ENCODE results near the gene GALNT1.

GALNT1 gene

DNA sequence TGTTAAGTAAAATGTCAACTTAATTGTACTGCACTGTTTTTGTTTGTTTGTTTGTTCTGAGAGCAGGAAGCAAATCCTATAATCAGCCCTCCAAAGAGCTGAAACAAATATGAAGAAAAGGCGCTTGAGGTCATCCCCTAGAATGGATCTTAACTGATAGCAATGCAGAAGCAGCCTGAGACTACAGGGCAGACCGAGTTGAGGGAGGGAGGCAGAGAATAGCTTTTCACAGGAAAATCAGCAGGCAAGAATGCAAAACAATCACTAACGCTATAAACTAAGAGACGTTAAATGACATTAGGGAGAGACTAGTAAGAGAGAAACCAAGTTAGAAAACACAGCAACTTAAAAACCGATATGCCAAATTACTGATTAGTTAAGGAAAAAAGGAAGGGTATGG lies 37.2 kb downstream of the GALNT1 start:
- no peak for DNase-seq

DNA sequence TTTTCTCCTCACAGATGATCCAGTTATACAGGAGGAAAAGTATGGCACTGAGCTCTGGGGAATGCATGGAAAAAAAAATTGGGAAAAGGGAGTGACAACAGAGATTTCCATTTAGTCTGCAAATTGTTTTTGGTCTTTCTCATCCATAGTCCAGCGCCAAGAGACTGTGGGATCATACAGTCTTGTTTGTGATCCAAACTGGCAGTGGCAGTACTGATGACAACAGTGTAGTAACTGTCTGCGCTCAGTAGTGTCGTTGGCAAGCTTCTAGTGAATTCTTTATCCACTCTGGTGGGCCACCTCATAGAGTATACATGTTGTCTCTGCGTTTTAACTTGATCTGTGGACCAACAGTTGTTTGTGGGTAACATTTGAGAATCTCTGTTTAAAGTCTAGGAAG lies 37.9 kb downstream of the GALNT1 start:
- no peak for DNase-seq

- no peak for DNase-seq
These were observed 38.4 kb downstream of the GALNT1 start for GRCh38 chr18:35619941-35620340.

DNA sequence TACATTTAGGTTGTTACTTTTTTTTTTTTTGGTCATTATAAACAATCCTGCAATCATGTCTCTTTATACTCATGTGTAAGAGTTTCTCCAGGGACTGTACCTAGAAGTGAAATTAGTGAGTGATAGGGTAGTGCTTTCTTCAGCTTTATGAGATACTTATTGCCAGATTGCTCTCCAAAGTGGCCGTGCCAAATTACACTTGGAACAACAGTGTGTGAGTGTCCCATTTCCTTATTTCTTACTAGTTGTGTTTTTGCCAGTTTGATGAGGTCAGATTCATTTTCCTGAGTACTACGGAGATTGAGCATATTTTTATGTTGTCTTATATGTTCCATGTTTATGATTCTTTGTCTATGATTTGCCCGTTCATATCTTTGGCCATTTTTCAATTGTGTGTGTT lies 39.2 kb downstream of the GALNT1 start:
- no peak for DNase-seq

- DNase-seq, result no peak
These were observed 41.7 kb downstream of the GALNT1 start for GRCh38 chr18:35623255-35623654.

- no peak for DNase-seq
These were observed 42.6 kb downstream of the GALNT1 start for GRCh38 chr18:35624146-35624545.

GRCh38 chr18:35625232-35625631 lies 43.7 kb downstream of the GALNT1 start:
- DNase-seq, result no peak

DNA sequence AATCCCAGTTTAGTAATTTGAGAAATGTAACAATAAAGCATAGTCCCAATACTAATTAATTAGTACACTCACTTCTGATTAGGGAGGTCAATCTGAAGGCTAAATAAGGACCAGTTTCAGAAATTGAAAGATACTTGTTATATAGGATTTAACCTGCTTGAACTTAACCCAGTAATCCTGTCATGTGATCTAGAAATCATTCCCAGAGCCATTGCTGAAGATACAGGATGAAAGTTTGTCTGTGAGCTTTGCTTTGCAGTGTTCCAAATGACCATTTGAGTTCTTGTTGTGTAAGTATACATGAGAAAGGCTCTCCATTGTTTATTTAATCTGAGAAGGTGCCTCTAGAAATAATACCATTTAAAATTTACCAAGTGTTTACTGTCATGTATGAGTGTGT lies 52.2 kb downstream of the GALNT1 start:
- DNase-seq, result no peak

GRCh38 chr18:35634323-35634722 lies 52.8 kb downstream of the GALNT1 start:
- no peak for DNase-seq

DNA sequence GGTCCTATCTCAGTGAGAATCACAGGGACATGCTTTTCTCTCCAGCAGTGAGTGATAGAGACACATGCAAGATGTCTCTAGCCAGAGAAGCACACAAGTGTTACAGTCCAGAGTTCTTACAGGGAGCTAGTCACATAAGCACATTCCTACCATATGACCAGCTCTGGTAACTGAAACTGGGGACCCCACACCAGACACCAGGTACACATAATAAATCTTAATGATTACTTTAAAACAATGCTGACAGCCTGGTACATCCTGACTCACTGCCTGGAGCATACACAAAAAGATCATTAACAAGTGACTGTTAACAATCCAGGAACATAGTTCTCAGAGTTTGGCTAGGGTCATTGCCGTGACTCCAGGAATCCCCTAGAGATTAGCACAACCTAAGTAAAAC lies 53.6 kb downstream of the GALNT1 start:
- DNase-seq, result no peak

- no peak for DNase-seq
These were observed 55.7 kb downstream of the GALNT1 start for GRCh38 chr18:35637227-35637626.

DNA sequence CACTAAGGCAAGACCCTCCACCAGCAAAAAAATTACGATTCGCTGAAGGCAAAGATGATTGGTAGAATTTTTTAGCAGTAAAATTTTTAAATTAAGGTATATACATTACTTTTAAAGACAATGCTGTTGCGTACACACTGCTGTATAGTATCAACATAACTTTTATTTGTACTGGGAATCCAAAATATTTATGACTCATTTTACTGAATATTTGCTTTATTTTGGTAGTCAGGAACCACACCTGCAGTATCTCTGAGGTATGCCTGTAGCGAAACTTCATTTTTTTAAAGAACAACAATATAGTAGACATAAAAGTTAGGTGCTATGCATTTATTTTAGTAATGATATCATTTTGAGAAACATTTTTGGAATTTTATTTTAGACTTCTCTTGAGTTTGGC lies 57.8 kb downstream of the GALNT1 start:
- DNase-seq, result no peak

DNA sequence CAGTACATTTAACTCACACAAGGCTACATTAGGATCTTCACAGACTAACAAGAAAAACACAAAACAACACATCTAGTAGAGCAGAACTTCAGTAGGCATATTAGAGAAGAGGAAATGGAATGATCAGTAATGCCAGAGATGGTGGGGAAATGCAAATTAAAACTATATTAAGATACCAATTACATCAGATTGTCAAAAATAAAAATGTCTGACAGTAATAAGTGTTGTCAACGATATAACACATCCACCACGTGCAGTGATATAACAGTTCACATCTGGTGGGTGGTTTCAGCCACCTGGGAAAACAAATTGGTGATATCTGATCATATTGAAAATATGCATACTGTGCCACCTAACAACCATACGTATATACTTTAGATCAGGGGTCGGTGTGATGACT lies 59.9 kb downstream of the GALNT1 start:
- DNase-seq, result no peak

GRCh38 chr18:35641916-35642315 lies 60.4 kb downstream of the GALNT1 start:
- DNase-seq, result no peak

DNA sequence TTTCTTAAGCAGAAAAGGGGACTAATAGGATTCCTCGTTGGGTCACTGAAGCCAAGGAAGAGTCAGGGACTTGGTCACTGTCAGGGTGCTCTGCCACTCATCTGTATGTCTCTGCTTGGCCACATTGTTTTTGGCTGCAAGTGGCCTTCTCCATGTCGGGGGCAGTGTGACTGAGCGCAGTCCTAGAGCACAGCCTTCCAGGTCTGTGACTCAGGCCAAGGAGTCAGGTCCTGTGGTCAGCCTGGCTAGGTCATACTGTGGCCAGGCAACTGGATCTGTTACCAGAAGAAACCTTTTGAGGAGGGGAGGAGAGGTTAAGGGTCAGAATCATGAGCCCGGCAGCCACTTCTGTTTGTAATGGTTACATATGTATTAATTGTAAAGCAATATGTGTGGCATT lies 61.3 kb downstream of the GALNT1 start:
- no peak for DNase-seq

DNA sequence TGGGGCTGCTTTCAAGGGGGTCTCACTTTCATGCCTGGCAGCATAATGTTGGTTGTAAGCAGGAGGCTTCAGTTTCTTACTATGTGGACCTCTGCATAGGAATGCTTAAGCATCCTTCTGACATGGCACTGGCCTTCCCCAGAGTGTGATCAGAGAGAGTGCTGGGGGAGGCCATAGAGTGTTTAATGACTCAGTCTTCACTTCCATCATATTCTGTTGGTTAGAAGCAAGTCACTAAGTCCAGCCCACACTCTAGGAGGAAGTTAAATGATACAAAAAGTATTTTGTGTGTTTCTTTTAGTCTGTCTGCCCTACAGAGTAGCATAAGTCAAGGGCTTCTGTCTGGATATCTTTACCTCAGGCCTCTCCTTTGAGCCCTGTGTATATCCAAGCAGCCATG lies 64.9 kb downstream of the GALNT1 start:
- no peak for DNase-seq

GRCh38 chr18:35653392-35654135 lies 72.0 kb downstream of the GALNT1 start:
- no peak for DNase-seq

DNA sequence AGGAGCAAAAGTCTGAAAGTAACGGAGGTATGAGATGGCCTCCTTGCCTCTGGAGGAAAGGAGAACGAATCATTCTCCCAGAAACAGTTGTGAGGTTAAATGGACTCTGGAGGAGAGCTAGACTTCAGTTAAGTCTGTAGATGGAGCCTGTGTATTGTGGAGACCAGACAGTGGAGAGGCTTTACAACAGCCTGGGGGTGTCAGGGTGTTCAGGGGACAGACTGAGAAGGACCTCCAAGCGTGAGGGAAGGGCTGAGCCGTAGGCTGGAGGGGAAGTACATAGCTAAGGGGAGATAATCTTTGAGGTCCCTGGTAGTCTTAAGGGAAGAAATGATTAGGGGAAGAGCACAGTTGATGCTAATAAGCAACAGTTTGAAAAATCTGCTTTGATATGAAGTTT lies 76.6 kb downstream of the GALNT1 start:
- no peak for DNase-seq

DNA sequence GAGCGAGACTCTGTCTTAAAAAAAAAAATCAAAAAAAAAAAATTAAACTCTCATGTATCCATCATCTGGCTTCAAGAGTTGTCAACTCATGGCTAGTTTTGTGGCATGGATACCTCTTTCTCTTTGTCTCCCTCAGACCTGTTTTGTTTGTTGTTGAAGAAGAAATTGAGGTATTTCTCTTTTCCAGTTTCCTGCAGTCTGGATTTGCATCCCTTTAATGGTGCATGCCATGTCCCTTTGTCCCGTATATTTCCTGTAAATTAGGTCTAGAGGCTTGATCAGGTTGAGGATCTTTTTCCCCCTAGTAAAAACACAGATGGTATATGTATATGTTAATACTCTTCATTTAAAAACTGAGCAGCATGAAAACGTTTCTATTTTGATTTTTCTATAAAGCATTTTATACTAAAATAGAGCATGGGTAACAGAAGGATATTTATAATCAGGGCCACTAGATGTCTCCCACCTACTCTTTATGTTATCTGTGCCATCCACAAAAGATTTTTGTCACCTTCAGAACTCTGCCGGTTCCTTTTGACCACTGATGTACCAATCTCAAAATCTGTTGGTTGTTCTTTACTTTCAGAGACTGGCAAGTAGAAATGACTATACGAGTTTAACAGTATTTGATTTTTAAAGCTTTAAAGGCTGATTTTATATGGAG lies 80.1 kb downstream of the GALNT1 start:
- DNase-seq, result peak; percentile 16

DNA sequence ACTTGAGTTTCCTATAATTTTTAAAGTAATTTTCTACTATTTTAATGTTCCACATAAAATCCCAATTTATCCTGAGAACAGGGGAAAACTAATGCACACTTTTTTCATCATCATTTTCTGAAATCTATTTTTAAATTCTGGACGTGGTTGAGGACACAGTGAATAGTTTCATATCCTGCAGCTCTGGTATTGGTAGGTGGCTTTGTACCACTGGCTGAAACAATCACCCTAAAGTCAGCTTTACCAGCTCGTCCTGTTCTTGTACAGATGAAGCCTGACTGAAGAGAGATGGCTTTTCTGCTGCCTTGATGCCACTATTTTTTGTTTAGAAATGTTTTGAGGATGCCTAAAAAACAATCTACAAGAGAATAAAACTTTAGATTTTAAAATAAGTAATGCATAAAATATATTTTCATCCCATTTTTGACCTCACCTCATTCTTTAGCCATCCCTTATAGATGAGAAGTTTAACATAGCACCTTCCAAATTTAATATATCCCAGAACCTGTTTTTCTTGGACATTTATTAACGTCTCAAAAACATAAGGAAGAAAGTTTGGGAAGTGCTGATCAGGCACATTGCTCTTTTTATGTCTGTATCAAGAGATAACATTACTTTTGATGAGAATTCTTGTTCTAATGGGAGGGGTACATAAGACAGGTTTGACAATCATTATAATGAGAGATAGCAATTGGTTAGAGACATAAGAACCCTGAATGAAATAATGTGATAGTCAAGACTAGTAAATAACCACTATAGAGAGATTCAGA lies 80.9 kb downstream of the GALNT1 start:
- DNase-seq, result no peak

DNA sequence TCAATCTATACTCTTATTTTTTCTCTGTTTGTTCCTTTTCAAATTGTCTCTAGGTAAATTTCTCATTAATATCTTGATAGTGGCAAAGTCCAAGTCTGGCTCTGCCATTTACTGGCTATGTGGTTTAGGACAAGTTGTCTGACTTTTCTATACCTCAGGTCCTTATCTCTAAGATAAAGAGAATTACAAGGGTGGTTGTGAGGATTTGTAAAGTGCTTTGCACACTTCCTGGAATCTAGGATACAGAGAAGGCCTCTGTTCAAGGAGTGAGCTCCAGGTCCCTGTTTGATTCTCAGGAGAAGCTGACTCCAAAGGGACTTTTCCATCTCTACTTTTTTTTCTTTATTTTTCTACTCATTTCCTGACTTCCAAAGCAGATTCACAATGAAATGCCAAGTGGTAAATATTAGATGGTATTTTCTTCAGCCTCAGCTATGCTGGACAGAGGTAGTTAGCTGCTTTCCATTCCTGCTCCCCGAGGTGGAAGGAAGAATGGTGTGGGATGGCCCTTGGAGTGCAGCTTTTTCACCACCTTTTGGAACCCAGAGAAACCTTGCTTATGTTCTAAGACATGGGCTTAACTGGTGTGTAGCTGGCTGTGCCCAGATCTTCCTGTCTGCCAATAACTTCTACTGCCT lies 90.5 kb downstream of the GALNT1 start:
- DNase-seq, result no peak

- DNase-seq, result no peak
These were observed 91.4 kb downstream of the GALNT1 start for GRCh38 chr18:35672897-35673296.

DNA sequence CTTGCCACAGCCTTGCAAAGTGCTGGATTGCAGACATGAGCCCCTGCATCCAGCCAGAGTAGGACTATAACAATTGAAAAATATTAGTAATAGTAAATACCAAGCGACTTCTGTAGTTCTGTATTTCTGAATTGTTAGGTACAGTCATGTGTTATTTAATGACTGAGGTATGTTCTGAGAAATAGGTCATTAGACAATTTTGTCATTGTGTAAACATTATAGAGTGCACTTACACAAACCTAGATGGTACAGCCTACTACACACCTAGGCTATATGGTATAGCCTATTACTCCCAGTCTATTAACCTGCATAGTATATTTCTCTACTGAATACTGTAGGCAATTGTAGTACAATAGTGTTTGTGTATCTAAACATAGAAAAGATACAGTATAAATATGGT lies 92.1 kb downstream of the GALNT1 start:
- DNase-seq, result no peak

DNA sequence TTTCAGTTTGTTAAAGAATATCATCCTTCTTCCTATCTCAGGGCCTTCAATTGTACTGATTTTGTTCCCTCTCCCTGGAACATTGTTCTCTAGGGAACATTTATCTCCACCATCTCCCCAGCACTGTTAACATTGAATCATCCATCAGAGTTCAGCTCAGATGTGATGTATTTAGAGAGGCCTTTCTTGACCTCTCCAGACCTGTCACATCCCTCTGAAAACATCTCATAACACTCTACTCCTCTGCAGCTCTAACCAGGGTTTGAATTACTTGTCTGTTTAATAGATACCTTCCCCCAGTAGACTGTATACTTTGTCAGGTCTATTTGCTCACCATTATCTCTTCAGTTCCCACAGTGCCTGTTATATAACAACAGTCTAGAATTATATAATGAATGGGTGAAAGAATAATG lies 98.6 kb downstream of the GALNT1 start:
- DNase-seq, result peak; percentile 78
